CD4-positive, alpha-beta T cell (primary cell): ENCODE measurements around the gene TOR1A. TPM values are rescaled to one million over a fixed set of nuclear protein-coding genes. Genes with fewer than 3 reads are reported as not detected.

Experiments
- ATAC-seq: fragments of 200-7000 bp; cut with Tn5 transposase; one replicate; pipeline ENCODE4 v1.10.0; 2022; ENCODE audit warnings: mild to moderate bottlenecking; ENCODE audit not compliant: poor library complexity
- CTCF ChIA-PET: fragments of 350-600 bp; sonication (Branson Sonifier 250); formaldehyde crosslinking; loops from one replicate; lab custom pipeline; 2021; ENCODE audit warnings: antibody characterized with exemption, inconsistent platforms; lab: Charles Lee
- POLR2A ChIA-PET: fragments of 350-600 bp; sonication (Branson Sonifier 250); formaldehyde crosslinking; loops from one replicate; lab custom pipeline; 2021; ENCODE audit warnings: antibody characterized with exemption, inconsistent platforms; lab: Charles Lee
- DNase-seq, 14 experiments: peaks; one replicate each; pipeline ENCODE4 v3.0.0-alpha.2; 2013 to 2020; ENCODE audit warnings: mixed read lengths in 2 of 14
- H3K27ac ChIP-seq, 2 donors: one replicate each; pipeline versions ENCODE4 v1.5.1 to v1.7.0; 2013; ENCODE audit warnings: low read length in 2 of 2, low read depth in 1 of 2, mild to moderate bottlenecking in 1 of 2
- H3K27me3 ChIP-seq, 2 experiments: 1 replicate in 1 of 2; 2 replicates in 1 of 2; pipeline versions ENCODE4 v1.6.1 to v1.7.0; 2013; ENCODE audit warnings: low read length in 2 of 2, control low read depth in 1 of 2, mild to moderate bottlenecking in 1 of 2, moderate library complexity in 1 of 2; ENCODE audit not compliant: insufficient read depth in 2 of 2, control insufficient read depth in 1 of 2
- H3K36me3 ChIP-seq: one replicate; pipeline ENCODE4 v1.6.1; 2013; ENCODE audit warnings: low read length, control low read depth; ENCODE audit not compliant: insufficient read depth
- H3K4me1 ChIP-seq: one replicate; pipeline ENCODE4 v1.6.1; 2013; ENCODE audit warnings: low read length, control low read depth; ENCODE audit not compliant: insufficient read depth
- H3K4me3 ChIP-seq: one replicate; pipeline ENCODE4 v1.5.1; 2013; ENCODE audit warnings: mild to moderate bottlenecking, low read length, moderate library complexity
- H3K9me3 ChIP-seq, 2 experiments: 1 replicate in 1 of 2; 2 replicates in 1 of 2; pipeline versions ENCODE4 v1.6.1 to v1.7.0; 2013; ENCODE audit warnings: low read length in 2 of 2, mild to moderate bottlenecking in 2 of 2, control low read depth in 1 of 2, moderate library complexity in 1 of 2; ENCODE audit not compliant: control insufficient read depth in 1 of 2, insufficient read depth in 1 of 2
- H3K27ac Mint-ChIP-seq: one replicate; pipeline ENCODE4 v1.8.0; 2020; ENCODE audit warnings: mixed read lengths
- H3K27me3 Mint-ChIP-seq: one replicate; pipeline ENCODE4 v1.8.0; 2021; ENCODE audit warnings: mixed read lengths
- H3K36me3 Mint-ChIP-seq: one replicate; pipeline ENCODE4 v1.8.0; 2021; ENCODE audit warnings: low read depth, mixed read lengths
- H3K4me1 Mint-ChIP-seq: one replicate; pipeline ENCODE4 v1.8.0; 2021; ENCODE audit warnings: low read depth, mixed read lengths
- H3K4me3 Mint-ChIP-seq: one replicate; pipeline ENCODE4 v1.8.0; 2020; ENCODE audit warnings: mild to moderate bottlenecking, mixed read lengths
- H3K9me3 Mint-ChIP-seq: one replicate; pipeline ENCODE4 v1.8.0; 2020; ENCODE audit warnings: mixed read lengths
- CTCF ChIP-seq: fragments of 200-600 bp; IDR thresholded peaks from one replicate; pipeline ENCODE4 v1.8.0; 2022; ENCODE audit warnings: antibody characterized with exemption, mild to moderate bottlenecking
- intact Hi-C, 2 experiments: fragments of 100-400 bp; cut with DNase I in 1 of 2; cut with micrococcal nuclease in 1 of 2; formaldehyde crosslinking; loops; one replicate each; pipeline versions ENCODE4 v1.15.1 to v1.9.0; 2023 to 2025; cut with DNase I, micrococcal nuclease
- total RNA-seq, 174 experiments: library from RNA in 2 of 174; stranded (reverse) in 2 of 174; gene quantifications; one replicate each; pipeline ENCODE4 v1.2.3 and lab custom pipeline; 2021 to 2026

The TOR1A gene
- total RNA-seq, 2 experiments from 2014 or later: 12.6 to 13.9 TPM

DNA sequence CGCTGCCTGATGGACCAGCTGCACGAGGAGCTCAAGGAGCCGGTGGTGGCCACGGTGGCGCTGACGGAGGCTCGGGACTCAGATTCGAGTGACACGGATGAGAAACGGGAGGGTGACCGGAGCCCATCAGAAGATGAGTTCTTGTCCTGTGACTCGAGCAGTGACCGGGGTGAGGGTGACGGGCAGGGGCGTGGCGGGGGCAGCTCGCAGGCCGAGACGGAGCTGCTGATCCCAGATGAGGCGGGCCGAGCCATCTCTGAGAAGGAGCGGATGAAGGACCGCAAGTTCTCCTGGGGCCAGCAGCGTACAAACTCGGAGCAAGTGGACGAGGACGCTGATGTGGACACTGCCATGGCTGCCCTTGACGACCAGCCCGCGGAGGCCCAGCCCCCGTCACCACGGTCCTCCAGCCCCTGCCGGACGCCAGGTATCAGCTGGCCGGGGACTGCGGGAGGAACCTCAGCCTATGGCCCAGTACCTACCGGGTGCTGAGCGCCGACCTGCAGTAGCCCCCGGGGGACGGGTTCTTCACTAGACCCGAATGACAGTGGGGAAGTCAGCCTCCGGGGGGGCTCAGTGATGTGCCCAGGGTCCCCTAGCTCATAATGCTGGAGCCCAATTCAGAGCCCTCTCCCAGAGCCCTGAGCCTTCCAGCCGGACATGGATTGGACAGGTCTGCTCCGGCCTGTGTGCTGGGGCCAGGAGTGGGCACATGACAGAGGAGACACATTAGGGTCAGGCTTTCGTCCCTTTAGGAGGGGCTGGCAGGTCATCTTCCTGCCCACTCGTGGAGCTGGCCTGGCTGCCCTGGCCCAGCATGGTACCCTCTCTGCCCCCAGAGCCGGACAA lies 44.3 kb upstream of the TOR1A start:
- Histone ChIP-seq H3K27me3 (no peaks in the 10 kb centered on the region), H3K9me3 (no peaks in the 10 kb centered on the region), H3K4me3 (peak overlapping the region; percentile 13), H3K36me3 (peaks cover 39% of the 10 kb centered on the region), H3K27ac (peak overlapping the region; percentile 93 to 96), H3K4me1 (peaks cover 94% of the 10 kb centered on the region)
- Mint-ChIP-seq H3K27ac (peak overlapping the region; percentile 86), H3K9me3 (no peaks in the 10 kb centered on the region), H3K36me3 (peaks cover 65% of the 10 kb centered on the region), H3K4me1 (peaks cover 77% of the 10 kb centered on the region), H3K4me3 (peak overlapping the region; percentile 59), H3K27me3 (no peaks in the 10 kb centered on the region)
- no peak for ATAC-seq
- CTCF ChIA-PET: interaction anchor here (0.7 to 2.1 kb wide), 5 partner anchors 17 to 137 kb away, joined by 3 to 8 read pairs (median 7); partner anchors contain the start of genes C9orf78 and USP20
- no peak for TF ChIP-seq CTCF
- intact Hi-C loops: loop anchor here (2.0 to 5.0 kb wide), 3 partner anchors 17 to 46 kb away; partner anchors contain the start of gene TOR1A (in 1 of the 2)
- peak in 1 of 14 experiments; percentile 63 for DNase-seq
- POLR2A ChIA-PET: interaction anchor here (0.5 to 3.9 kb wide), 13 partner anchors 11 to 185 kb away, joined by 3 to 33 read pairs (median 8); partner anchors contain the start of genes C9orf78 and USP20

GRCh38 chr9:129867136-129868022 lies 43.4 kb upstream of the TOR1A start:
- Mint-ChIP-seq H3K4me3 (peak overlapping the region; percentile 20), H3K27ac (peak overlapping the region; percentile 86), H3K4me1 (peaks cover 76% of the 10 kb centered on the region), H3K36me3 (peaks cover 63% of the 10 kb centered on the region), H3K9me3 (no peaks in the 10 kb centered on the region), H3K27me3 (no peaks in the 10 kb centered on the region)
- Histone ChIP-seq H3K27ac (peak overlapping the region; percentile 93 to 96), H3K9me3 (no peaks in the 10 kb centered on the region), H3K4me1 (peaks cover 99% of the 10 kb centered on the region), H3K27me3 (no peaks in the 10 kb centered on the region), H3K36me3 (peaks cover 39% of the 10 kb centered on the region), H3K4me3 (no peak overlapping the region)
- DNase-seq: peak in 3 of 14 experiments; percentile 35 to 49 (median 43)
- ATAC-seq: no peak
- intact Hi-C loops: loop anchor here (2.0 to 5.0 kb wide), 4 partner anchors 17 to 45 kb away; partner anchors contain the start of gene TOR1A (in 1 of the 2)
- ChIA-PET CTCF (no interaction called here), POLR2A (interaction anchor here (0.5 to 3.9 kb wide), 8 partner anchors 17 to 174 kb away, joined by 3 to 33 read pairs (median 6); partner anchors contain the start of genes C9orf78 and USP20)
- no peak for TF ChIP-seq CTCF
